DMS 273 (cell line): ENCODE results near the gene MFSD12.
"Not testable (repeated sequence)": the region's sequence is repeated elsewhere in the genome, so short reads cannot be mapped to it uniquely, and the experiment has no call there.

Experiments
- DNase-seq: peaks from one replicate; lab custom pipeline; 2025; ENCODE audit not compliant: unreplicated experiment; lab: John Stamatoyannopoulos, UW

Gene MFSD12

GRCh38 chr19:3585301-3586126, 28.1 kb upstream of the MFSD12 start, which contains the start of gene GIPC3:
GIPC3 (plus strand) TSS chr19:3585478; CDS start chr19:3585598, 120 bp downstream.
- no peak for DNase-seq

- DNase-seq: not testable (repeated sequence)
Measured at GRCh38 chr19:3584036-3584802, 26.8 kb upstream of the MFSD12 start.

GRCh38 chr19:3581792-3582191, 24.4 kb upstream of the MFSD12 start:
- not testable (repeated sequence) for DNase-seq

- DNase-seq: no peak
Measured at GRCh38 chr19:3580156-3580934, 23.0 kb upstream of the MFSD12 start.

GRCh38 chr19:3578390-3578789, 21.0 kb upstream of the MFSD12 start:
- DNase-seq: no peak

- no peak for DNase-seq
Measured at GRCh38 chr19:3577723-3578344, 20.4 kb upstream of the MFSD12 start.

- no peak for DNase-seq
Measured at GRCh38 chr19:3576696-3577443, 19.5 kb upstream of the MFSD12 start.

- no peak for DNase-seq
Measured at GRCh38 chr19:3575949-3576673, 18.7 kb upstream of the MFSD12 start.

GRCh38 chr19:3575260-3575741, 17.9 kb upstream of the MFSD12 start:
- no peak for DNase-seq

GRCh38 chr19:3573858-3574637, 16.7 kb upstream of the MFSD12 start:
- peak; percentile 96 for DNase-seq

- peak; percentile 53 for DNase-seq
Measured at GRCh38 chr19:3573162-3573857, 15.9 kb upstream of the MFSD12 start.

GRCh38 chr19:3572855-3573161, 15.4 kb upstream of the MFSD12 start, which contains the start of gene HMG20B:
HMG20B (plus strand) TSS chr19:3572944; CDS start chr19:3573310, 366 bp downstream.
- no peak for DNase-seq

GRCh38 chr19:3572132-3572854, 14.9 kb upstream of the MFSD12 start:
- peak; percentile 100 for DNase-seq

- DNase-seq: no peak
Measured at GRCh38 chr19:3570606-3571011, 13.2 kb upstream of the MFSD12 start.

- not testable (repeated sequence) for DNase-seq
Measured at GRCh38 chr19:3570042-3570441, 12.7 kb upstream of the MFSD12 start.

- no peak for DNase-seq
Measured at GRCh38 chr19:3565139-3565538, 7.8 kb upstream of the MFSD12 start.
